ENCODE results near the gene C1S. TPM values are rescaled to one million over a fixed set of nuclear protein-coding genes. Genes with fewer than 3 reads are reported as not detected.
A peak's percentile ranks its signal among the peaks of the same experiment; 100 is the strongest.

C1S gene
- total RNA-seq, 1 experiment from 2014 or later: 32.4 TPM

DNA sequence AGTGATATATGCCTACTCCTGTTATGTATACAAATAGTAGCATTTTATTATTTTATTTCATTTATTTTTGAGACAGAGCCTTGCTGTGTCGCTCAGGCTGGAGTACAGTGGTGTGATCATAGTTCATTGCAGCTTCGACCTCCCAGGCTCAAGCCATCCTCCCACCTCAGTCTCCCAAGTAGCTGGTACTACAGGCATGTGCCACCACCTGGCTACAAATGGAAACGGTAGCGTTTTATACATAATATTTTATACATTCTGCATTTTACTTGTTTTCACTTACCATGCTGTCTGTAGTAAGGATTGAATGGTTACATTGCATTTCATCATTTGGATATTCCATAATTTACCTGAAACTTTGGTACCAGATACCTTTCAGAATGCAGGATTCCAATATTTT, 17.6 kb downstream of the C1S start:
- H3K79me2 ChIP-seq (ENCODE audit: low read depth): no peaks in the 10 kb centered on the region
- H3F3A ChIP-seq (ENCODE audit: insufficient read depth, low read depth): peaks cover 21% of the 10 kb centered on the region
- no peak for TF ChIP-seq CTCF (conservative IDR thresholded peaks at IDR 0.05)
- no peak for TF ChIP-seq EZH2 (IDR thresholded peaks at IDR 0.05; ENCODE audit: low read depth)
- H3K4me2 ChIP-seq: no peak overlapping the region
- no peaks in the 10 kb centered on the region for H3K36me3 ChIP-seq (ENCODE audit: low read depth)
- no peaks in the 10 kb centered on the region for H4K20me1 ChIP-seq (ENCODE audit: insufficient read depth)
- no peak overlapping the region for H2AFZ ChIP-seq
- CTCF ChIA-PET: no interaction called here
- no peaks in the 10 kb centered on the region for H3K9me2 ChIP-seq (ENCODE audit: insufficient read depth)
- no peaks in the 10 kb centered on the region for H3K9me3 ChIP-seq (ENCODE audit: insufficient read depth, low read depth)
- no peak overlapping the region for H3K4me3 ChIP-seq
- BruUV-seq (replicated peaks): no TSS peak
- no peak overlapping the region for H3K27ac ChIP-seq
- POLR2A ChIA-PET (ENCODE audit: unreplicated experiment): interaction anchor here (0.5 kb wide), 1 partner anchor 202 kb away, joined by 4 read pairs; no protein-coding TSS in a partner anchor
- H3K27me3 ChIP-seq (ENCODE audit: insufficient read depth, low read depth): no peaks in the 10 kb centered on the region
- H3K4me1 ChIP-seq (replicated peaks; ENCODE audit: insufficient read depth): peaks cover 19% of the 10 kb centered on the region
- no peak for DNase-seq
- intact Hi-C loops (cut with micrococcal nuclease; ENCODE audit: unreplicated experiment): no loop called here

DNA sequence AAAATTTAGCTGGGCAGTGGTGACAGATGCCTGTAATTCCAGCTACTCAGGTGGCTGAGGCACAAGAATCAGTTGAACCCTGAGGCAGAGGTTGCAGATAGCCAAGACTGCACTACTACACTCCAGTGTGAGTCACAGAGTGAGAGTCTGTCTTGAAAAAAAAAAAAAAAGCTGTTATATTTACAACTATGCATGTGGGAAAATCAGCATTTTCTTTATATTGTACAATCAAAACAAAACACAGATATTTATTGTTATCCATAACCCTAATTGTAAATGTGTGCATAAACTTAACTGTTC, 19.3 kb downstream of the C1S start:
- ChIA-PET POLR2A (ENCODE audit: unreplicated experiment) (interaction anchor here (0.6 to 2.1 kb wide), 5 partner anchors 11 to 467 kb away, joined by 5 to 17 read pairs (median 8); no protein-coding TSS in a partner anchor), CTCF (interaction anchor here (0.6 to 1.5 kb wide), 8 partner anchors 9 to 777 kb away, joined by 3 to 11 read pairs (median 5); partner anchors contain the start of gene C1S)
- no peak for TF ChIP-seq CTCF (conservative IDR thresholded peaks at IDR 0.05)
- no peak for TF ChIP-seq EZH2 (IDR thresholded peaks at IDR 0.05; ENCODE audit: low read depth)
- peak overlapping the region; percentile 92 for H3K27ac ChIP-seq
- no peaks in the 10 kb centered on the region for H3K36me3 ChIP-seq (ENCODE audit: low read depth)
- H3F3A ChIP-seq (ENCODE audit: insufficient read depth, low read depth): peaks cover 21% of the 10 kb centered on the region
- intact Hi-C loops (cut with micrococcal nuclease; ENCODE audit: unreplicated experiment): loop anchor here (1.0 kb wide), 1 partner anchor 11 kb away; no protein-coding TSS in a partner anchor
- peaks cover 19% of the 10 kb centered on the region for H3K4me1 ChIP-seq (replicated peaks; ENCODE audit: insufficient read depth)
- H3K9me2 ChIP-seq (ENCODE audit: insufficient read depth): no peaks in the 10 kb centered on the region
- peak overlapping the region; percentile 16; the same call in 1 of the 2 replicates for H3K4me3 ChIP-seq
- no peaks in the 10 kb centered on the region for H4K20me1 ChIP-seq (ENCODE audit: insufficient read depth)
- DNase-seq: peak; percentile 48 to 84
- H3K9me3 ChIP-seq (ENCODE audit: insufficient read depth, low read depth): no peaks in the 10 kb centered on the region
- BruUV-seq (replicated peaks): no TSS peak
- no peaks in the 10 kb centered on the region for H3K79me2 ChIP-seq (ENCODE audit: low read depth)
- peak overlapping the region; percentile 70 for H3K4me2 ChIP-seq
- no peak overlapping the region for H2AFZ ChIP-seq
- H3K27me3 ChIP-seq (ENCODE audit: insufficient read depth, low read depth): no peaks in the 10 kb centered on the region

DNA sequence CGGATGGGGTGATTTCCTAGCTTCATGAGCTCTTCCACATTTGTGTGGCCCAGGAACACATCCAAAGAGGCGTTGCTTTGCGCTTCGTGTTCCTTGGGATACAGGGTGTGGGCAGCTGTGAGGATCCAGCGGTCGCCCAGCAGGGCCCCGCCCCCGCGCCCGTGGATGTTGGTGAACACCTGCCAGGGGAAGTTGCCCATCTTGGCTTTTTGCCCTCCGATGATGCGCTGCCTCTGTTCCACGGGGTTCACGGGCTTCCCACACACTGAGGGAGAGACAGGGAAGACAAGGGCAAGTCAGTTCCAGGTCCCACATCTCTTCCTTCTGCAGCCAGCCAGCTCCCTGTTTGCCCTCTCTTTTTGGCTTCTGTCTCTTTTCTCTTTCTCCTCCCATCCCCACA, 20.5 kb downstream of the C1S start:
- Histone ChIP-seq H3K79me2 (ENCODE audit: low read depth) (no peaks in the 10 kb centered on the region), H3K36me3 (ENCODE audit: low read depth) (no peaks in the 10 kb centered on the region), H4K20me1 (ENCODE audit: insufficient read depth) (no peaks in the 10 kb centered on the region), H3K4me2 (no peak overlapping the region), H3K4me3 (no peak overlapping the region), H3K27me3 (ENCODE audit: insufficient read depth, low read depth) (no peaks in the 10 kb centered on the region), H3K4me1 (replicated peaks; ENCODE audit: insufficient read depth) (peaks cover 19% of the 10 kb centered on the region), H2AFZ (no peak overlapping the region), H3F3A (ENCODE audit: insufficient read depth, low read depth) (peaks cover 21% of the 10 kb centered on the region), H3K9me2 (ENCODE audit: insufficient read depth) (no peaks in the 10 kb centered on the region), H3K9me3 (ENCODE audit: insufficient read depth, low read depth) (no peaks in the 10 kb centered on the region; the same call in 1 of the 2 replicates), H3K27ac (no peak overlapping the region)
- intact Hi-C loops (cut with micrococcal nuclease; ENCODE audit: unreplicated experiment): no loop called here
- CTCF ChIA-PET: no interaction called here
- POLR2A ChIA-PET (ENCODE audit: unreplicated experiment): interaction anchor here (0.6 to 2.1 kb wide), 2 partner anchors 12 to 29 kb away, joined by 6 to 17 read pairs; no protein-coding TSS in a partner anchor
- TF ChIP-seq CTCF (conservative IDR thresholded peaks at IDR 0.05) (no peak), EZH2 (IDR thresholded peaks at IDR 0.05; ENCODE audit: low read depth) (no peak)
- no TSS peak for BruUV-seq (replicated peaks)
- no peak for DNase-seq
